Endodermal cell (in vitro differentiated cells): ENCODE measurements around the gene TNRC6C. TPM values are rescaled to one million over a fixed set of nuclear protein-coding genes. Genes with fewer than 3 reads are reported as not detected.

Experiments
- DNase-seq: peaks from one replicate; pipeline ENCODE4 v3.0.0-alpha.2; 2017
- H3K27ac ChIP-seq: 2 replicates; pipeline ENCODE4 v1.5.1; 2013; ENCODE audit warnings: mild to moderate bottlenecking, low read depth, low read length, moderate library complexity
- H3K27me3 ChIP-seq: 2 replicates; pipeline ENCODE4 v1.6.1; 2013; ENCODE audit warnings: mild to moderate bottlenecking, low read length, moderate library complexity; ENCODE audit not compliant: insufficient read depth, control insufficient read depth, poor library complexity, severe bottlenecking
- H3K36me3 ChIP-seq: 2 replicates; pipeline ENCODE4 v1.7.0; 2013; ENCODE audit warnings: mild to moderate bottlenecking, low read length, moderate library complexity; ENCODE audit not compliant: control insufficient read depth, insufficient read depth
- H3K4me1 ChIP-seq: one replicate; pipeline ENCODE4 v1.7.0; 2013; ENCODE audit warnings: low read length; ENCODE audit not compliant: control insufficient read depth, insufficient read depth
- H3K4me3 ChIP-seq: 2 replicates; pipeline ENCODE4 v1.5.1; 2013; ENCODE audit warnings: mild to moderate bottlenecking, low read length, moderate library complexity
- H3K9ac ChIP-seq: 2 replicates; pipeline ENCODE4 v1.6.1; 2013; ENCODE audit warnings: mild to moderate bottlenecking, low read length, moderate library complexity; ENCODE audit not compliant: poor library complexity, severe bottlenecking; ENCODE audit errors: extremely low read depth
- H3K9me3 ChIP-seq: 2 replicates; pipeline ENCODE4 v1.6.1; 2013; ENCODE audit warnings: mild to moderate bottlenecking, low read length, moderate library complexity; ENCODE audit not compliant: control insufficient read depth
- H3K27ac Mint-ChIP-seq: 2 replicates; pipeline ENCODE4 v1.8.0; 2020; ENCODE audit warnings: mixed read lengths
- H3K27me3 Mint-ChIP-seq: 2 replicates; pipeline ENCODE4 v1.8.0; 2021; ENCODE audit warnings: mild to moderate bottlenecking, mixed read lengths; ENCODE audit not compliant: insufficient read depth
- H3K36me3 Mint-ChIP-seq: 2 replicates; pipeline ENCODE4 v1.8.0; 2020; ENCODE audit warnings: low read depth, mixed read lengths
- H3K4me1 Mint-ChIP-seq: 2 replicates; pipeline ENCODE4 v1.8.0; 2020; ENCODE audit warnings: mixed read lengths
- H3K4me3 Mint-ChIP-seq: 2 replicates; pipeline ENCODE4 v1.8.0; 2020; ENCODE audit warnings: mild to moderate bottlenecking, moderate library complexity, mixed read lengths
- H3K9me3 Mint-ChIP-seq: 2 replicates; pipeline ENCODE4 v1.8.0; 2020; ENCODE audit warnings: mild to moderate bottlenecking, mixed read lengths
- CTCF ChIP-seq: fragments of 200-600 bp; sonication (generic); conservative IDR thresholded peaks from 2 replicates; pipeline ENCODE4 v1.5.0; 2021; ENCODE audit warnings: antibody characterized with exemption, mild to moderate bottlenecking
- WGBS, 2 experiments: methylation state at CpG; one replicate each; pipeline versions ENCODE4 v1.1.5 to v1.1.7; 2013; ENCODE audit warnings: missing lambda C conversion rate in 2 of 2, mixed read lengths in 1 of 2; ENCODE audit not compliant: insufficient coverage in 1 of 2, insufficient read length in 1 of 2; 5-methylcytosine and 5-hydroxymethylcytosine counted together
- total RNA-seq, 2 donors: library from RNA; stranded (reverse); fragmentation: NEBNext Ultra II Directional in 1 of 2; extraction: Animal tissue kit (Norgen Biotek cat#: 25700) in 1 of 2; gene quantifications; 2 replicates in 1 of 2; 3 replicates in 1 of 2; pipeline ENCODE4 v1.2.1, GENCODE V29; 2021

The TNRC6C gene
- total RNA-seq, 2 donors from 2014 or later = 22.4 to 40.2 TPM

DNA sequence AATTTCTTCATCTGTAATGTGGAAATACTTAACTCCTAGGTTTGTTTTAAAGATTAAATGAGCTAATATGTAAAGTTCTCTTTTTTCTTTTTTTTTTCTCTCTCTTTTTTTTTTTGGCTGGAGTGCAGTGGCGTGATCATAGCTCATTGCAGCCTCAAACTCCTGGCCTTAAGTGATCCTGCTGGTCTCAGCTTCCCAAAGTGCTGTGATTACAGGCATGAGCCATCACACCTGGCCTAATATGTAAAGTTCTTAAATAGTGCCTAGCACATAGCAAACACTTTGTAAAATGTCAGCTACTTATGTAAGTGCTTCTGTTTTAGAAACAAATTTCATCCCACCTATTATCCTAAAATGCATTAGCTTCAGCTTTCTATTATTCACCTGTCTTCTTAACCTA is 130.0 kb downstream of the TNRC6C start:
- Histone ChIP-seq H3K4me3 (no peak overlapping the region), H3K27ac (no peak overlapping the region), H3K27me3 (no peaks in the 10 kb centered on the region), H3K36me3 (peaks cover 73% of the 10 kb centered on the region), H3K9me3 (no peaks in the 10 kb centered on the region), H3K4me1 (no peaks in the 10 kb centered on the region), H3K9ac (no peak overlapping the region)
- WGBS, 2 experiments = 100% methylated on average over 1 of the region's 1 CpG; no CpG with 5 or more reads in 1 of the 2 experiments
- Mint-ChIP-seq H3K27me3 (no peaks in the 10 kb centered on the region), H3K36me3 (peaks cover 62% of the 10 kb centered on the region), H3K9me3 (no peaks in the 10 kb centered on the region), H3K27ac (no peak overlapping the region), H3K4me3 (no peak overlapping the region), H3K4me1 (no peaks in the 10 kb centered on the region)
- DNase-seq = no peak
- no peak for TF ChIP-seq CTCF

- Mint-ChIP-seq H3K36me3 (peaks cover 68% of the 10 kb centered on the region), H3K4me3 (no peak overlapping the region), H3K27me3 (no peaks in the 10 kb centered on the region), H3K27ac (no peak overlapping the region), H3K4me1 (no peaks in the 10 kb centered on the region), H3K9me3 (no peaks in the 10 kb centered on the region)
- no peak overlapping the region for H3K9ac ChIP-seq
- WGBS, 2 experiments = 91 to 94% methylated on average over 7 of the region's 7 CpGs
- TF ChIP-seq CTCF = no peak
- H3K4me3 ChIP-seq = no peak overlapping the region
- H3K4me1 ChIP-seq = no peaks in the 10 kb centered on the region
- DNase-seq = no peak
- no peak overlapping the region for H3K27ac ChIP-seq
- H3K9me3 ChIP-seq = no peaks in the 10 kb centered on the region
- peaks cover 77% of the 10 kb centered on the region for H3K36me3 ChIP-seq
- no peaks in the 10 kb centered on the region for H3K27me3 ChIP-seq
Measured at GRCh38 chr17:78089576-78090281, 131.2 kb downstream of the TNRC6C start.

DNA sequence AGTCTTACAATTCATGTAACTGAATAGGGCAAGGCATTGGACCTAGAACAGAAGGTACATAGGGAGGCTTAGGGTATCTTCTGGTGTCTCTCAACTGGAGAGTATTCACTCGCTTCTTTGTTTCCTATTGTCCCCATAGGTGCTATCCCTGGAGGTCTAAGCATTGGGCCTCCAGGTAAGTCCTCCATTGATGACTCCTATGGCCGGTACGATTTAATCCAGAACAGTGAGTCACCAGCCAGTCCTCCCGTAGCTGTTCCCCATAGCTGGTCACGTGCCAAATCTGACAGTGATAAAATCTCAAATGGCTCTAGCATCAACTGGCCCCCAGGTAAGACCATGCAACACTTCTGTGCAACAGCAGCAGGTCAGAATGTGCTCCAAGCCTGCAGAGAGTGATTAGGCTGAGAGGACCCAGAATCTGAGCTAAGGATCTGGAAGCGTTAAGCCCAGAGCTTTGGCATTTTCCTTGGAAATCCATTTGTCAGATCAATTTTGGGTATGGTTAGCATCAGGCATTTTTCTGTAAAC is 134.4 kb downstream of the TNRC6C start:
- Mint-ChIP-seq H3K9me3 (no peaks in the 10 kb centered on the region), H3K4me1 (no peaks in the 10 kb centered on the region), H3K27ac (no peak overlapping the region), H3K4me3 (no peak overlapping the region), H3K27me3 (no peaks in the 10 kb centered on the region), H3K36me3 (peaks cover 78% of the 10 kb centered on the region)
- no peak overlapping the region for H3K4me3 ChIP-seq
- H3K27ac ChIP-seq = no peak overlapping the region
- 94 to 97% methylated on average over 6 of the region's 6 CpGs for WGBS, 2 experiments
- no peak for DNase-seq
- no peaks in the 10 kb centered on the region for H3K4me1 ChIP-seq
- TF ChIP-seq CTCF = no peak
- H3K9ac ChIP-seq = no peak overlapping the region
- no peaks in the 10 kb centered on the region for H3K27me3 ChIP-seq
- H3K36me3 ChIP-seq = peaks cover 81% of the 10 kb centered on the region
- H3K9me3 ChIP-seq = peaks cover under 1% of the 10 kb centered on the region
